Muscle of back (tissue), 11 donors: ENCODE measurements around the gene LONRF2. TPM values are rescaled to one million over a fixed set of nuclear protein-coding genes. Genes with fewer than 3 reads are reported as not detected.

Experiments used
- DNase-seq, 3 donors: peaks; one replicate each; pipeline versions ENCODE4 v3.0.0 to v3.0.0-alpha.2; 2013
- polyA plus RNA-seq, 10 donors: library from polyadenylated mRNA; unstranded; fragments of 120-200 nt; gene quantifications; one replicate each; pipeline ENCODE4 v1.2.1, GENCODE V29; 2013; ENCODE audit not compliant: insufficient read length in 10 of 10

The LONRF2 gene
- polyA plus RNA-seq, 10 donors, result 0.70 to 1.7 (median 1.00) TPM

GRCh38 chr2:100237163-100237562, 85.1 kb downstream of the LONRF2 start:
- DNase-seq, result no peak

DNA sequence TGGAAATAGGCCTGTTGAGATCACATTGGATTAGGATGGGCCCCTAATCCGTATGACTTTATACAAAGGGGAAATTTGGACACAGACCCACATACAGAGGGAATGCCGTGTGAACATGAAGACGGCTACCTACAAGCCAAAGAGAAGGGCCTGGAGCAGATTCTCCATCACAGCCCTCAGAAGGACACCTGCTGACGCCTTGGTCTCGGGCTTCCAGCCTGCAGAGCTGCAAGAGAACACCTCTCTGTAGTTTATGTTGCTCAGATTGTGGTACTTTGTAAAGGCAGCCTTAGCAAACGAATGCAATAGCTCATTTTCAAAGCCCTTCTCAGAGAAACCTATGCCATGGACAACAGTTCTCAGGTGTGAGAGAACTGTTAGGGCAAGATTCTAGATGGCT, 86.1 kb downstream of the LONRF2 start:
- DNase-seq, result no peak

DNA sequence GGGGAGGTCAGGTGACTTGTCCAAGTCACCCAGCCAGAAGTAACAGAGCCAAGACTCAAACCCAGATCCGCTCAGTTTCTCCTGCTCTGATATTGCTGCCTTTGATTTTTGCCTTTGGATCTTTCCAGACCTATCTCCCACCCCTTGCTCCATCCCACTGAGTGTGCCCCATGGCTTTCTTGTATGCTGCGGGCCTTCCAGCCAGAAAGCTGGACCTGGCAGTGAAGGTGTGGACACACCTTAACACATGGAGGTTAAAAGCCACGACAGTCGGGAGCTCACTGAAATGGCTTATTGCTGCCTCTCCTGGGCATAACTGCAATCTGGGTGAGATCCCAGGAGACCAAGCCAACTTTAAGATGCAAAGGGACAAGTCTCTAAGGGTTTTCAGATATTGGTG, 86.7 kb downstream of the LONRF2 start:
- DNase-seq, result no peak

DNA sequence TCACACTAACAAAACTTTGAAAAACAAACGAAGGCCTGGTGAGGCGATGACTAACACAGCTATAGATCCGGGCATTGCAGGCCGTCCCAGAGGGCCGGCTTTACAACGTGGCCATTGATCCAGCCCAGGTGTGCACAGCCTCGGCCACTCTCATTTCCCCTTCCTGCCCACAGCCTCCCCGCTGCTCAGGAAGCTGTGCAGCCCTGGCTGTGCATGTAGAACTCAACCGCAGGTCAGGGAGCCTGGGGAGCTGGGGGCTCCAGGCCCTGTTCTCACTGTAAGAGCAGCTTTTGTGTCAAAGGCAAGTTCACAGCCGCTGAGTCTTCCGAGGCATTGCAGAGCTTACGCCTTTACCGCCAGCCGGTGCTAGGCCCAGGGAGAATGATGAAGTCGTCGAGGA, 87.2 kb downstream of the LONRF2 start:
- DNase-seq, result peak in 1 of 3 donors; percentile 24

DNA sequence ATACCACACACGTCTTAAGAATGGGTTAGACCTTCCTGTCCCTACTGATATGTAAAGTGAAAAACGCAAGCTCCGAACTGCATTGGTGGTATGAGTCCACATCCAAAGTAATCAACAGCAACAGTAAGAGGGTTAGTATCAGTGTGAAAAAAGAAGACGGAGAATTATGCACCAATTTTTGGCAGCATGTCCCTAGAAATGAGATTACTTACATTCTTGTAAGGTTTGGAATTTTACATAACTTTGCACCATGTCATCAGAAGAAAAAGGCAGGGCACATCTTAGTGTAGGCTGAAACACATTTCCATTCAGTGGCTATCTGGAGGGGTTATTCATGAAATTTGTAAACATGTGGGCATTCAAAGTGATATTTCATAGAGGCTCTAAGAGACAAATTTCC, 88.2 kb downstream of the LONRF2 start:
- DNase-seq, result no peak

GRCh38 chr2:100233061-100233460, 89.2 kb downstream of the LONRF2 start:
- no peak for DNase-seq

DNA sequence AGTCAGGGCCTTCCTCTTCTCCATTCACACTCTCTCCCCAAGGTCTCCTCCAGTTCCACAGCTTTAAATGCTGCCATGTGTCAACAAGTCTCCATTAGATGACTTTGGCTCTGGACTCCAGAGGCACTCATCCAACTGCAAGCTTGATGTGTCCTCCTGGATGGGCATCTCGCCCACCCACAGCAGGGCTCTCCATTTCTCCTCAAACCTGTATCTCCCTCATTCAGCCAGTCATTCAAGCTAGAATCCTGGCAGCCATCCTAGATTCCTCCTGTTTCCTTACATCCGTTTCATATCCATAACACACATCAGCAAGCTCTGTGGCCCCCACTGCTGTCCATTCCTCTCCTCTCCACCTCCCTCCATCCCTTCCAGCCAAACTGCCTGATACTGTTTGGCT, 91.5 kb downstream of the LONRF2 start:
- DNase-seq, result peak in 1 of 3 donors; percentile 46

- DNase-seq, result no peak
Measured at GRCh38 chr2:100228967-100229366, 93.3 kb downstream of the LONRF2 start.

GRCh38 chr2:100228415-100228814, 93.9 kb downstream of the LONRF2 start:
- DNase-seq, result no peak

DNA sequence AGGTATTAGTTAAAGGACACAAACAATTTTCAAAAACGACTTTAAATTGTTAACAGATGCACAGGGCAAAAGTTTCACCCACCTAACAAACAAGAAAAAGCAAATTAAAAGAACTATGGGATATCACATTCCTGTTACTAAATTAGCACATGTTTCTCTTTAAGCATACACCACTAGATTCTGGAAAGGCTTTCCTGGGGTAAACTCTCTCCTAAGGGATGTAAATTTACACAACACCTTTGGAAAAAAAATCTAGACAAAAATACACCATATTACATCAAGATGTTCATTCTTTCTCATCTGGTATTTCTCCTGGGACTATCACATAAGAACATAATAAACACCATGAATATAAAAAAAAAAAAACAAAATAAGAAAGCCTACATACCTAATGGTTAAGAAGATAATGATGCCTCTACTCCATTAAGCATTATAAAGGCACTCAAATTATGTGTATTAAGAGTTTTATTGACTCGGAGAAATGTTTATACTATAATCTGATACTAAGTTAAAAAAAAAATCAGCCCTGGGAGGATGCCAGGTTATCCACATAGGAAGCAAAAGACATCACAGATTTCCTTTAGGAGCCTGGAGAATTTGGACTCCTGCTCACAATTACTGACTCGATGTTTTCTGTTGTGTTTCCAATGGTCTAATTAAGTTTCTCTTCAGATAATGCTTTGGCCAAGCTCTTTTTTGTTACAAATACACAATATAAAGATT, 97.2 kb downstream of the LONRF2 start:
- peak in 1 of 3 donors; percentile 54 for DNase-seq

DNA sequence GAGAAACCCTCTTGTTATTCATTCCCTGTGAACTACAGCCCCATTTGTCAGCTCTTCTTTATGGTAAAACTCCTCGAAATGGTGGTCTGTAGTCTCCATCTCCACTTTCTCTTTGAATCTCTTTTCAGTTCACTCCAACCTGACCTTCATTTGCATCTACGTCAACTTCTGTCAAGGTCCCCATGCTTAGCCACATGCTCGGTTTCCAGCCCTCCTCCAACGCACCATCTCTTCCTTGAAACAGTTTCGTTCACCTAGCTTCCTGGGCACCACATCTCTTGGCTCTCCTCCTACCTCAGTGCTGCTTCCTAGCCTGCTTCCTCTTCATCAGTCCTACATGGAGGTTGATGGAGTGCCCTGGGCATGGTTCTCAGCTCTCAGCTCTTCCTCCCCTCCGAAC, 98.8 kb downstream of the LONRF2 start:
- no peak for DNase-seq

Other genes starting within 250 kb of the LONRF2 start
- 1 to 10 TPM; 2.9 to 7.0 (median 4.0) TPM for gene AFF3, start 179.9 kb downstream of the LONRF2 start, polyA plus RNA-seq
- gene CHST10, start 95.2 kb upstream of the LONRF2 start, polyA plus RNA-seq, result 10 to 100 TPM in 9 of 10 donors, 1 to 10 TPM in 1; 9.9 to 15.9 (median 11.2) TPM
- not detected for gene NMS, start 148.0 kb upstream of the LONRF2 start, polyA plus RNA-seq
- 10 to 100 TPM; 30.8 to 43.2 (median 35.9) TPM for gene PDCL3, start 240.5 kb upstream of the LONRF2 start, polyA plus RNA-seq